Activated T-cell treated with anti-CD3 and anti-CD28 coated beads for 24 hours (primary cell): ENCODE measurements around the gene MLYCD.

Source experiments
- DNase-seq: peaks from one replicate; pipeline ENCODE4 v3.0.0-alpha.2; 2020; ENCODE audit warnings: low read depth

Gene MLYCD

GRCh38 chr16:83956336-83957289 lies 57.7 kb downstream of the MLYCD start:
- peak; percentile 67 for DNase-seq

GRCh38 chr16:83957296-83957855 lies 58.5 kb downstream of the MLYCD start:
- DNase-seq: no peak

- no peak for DNase-seq
Measured at GRCh38 chr16:83958137-83958845, 59.4 kb downstream of the MLYCD start.

GRCh38 chr16:83958846-83959565 lies 60.1 kb downstream of the MLYCD start:
- no peak for DNase-seq

GRCh38 chr16:83959656-83960434 lies 60.9 kb downstream of the MLYCD start:
- DNase-seq: no peak

GRCh38 chr16:83960521-83961249 lies 61.8 kb downstream of the MLYCD start:
- no peak for DNase-seq

GRCh38 chr16:83961591-83961990 lies 62.7 kb downstream of the MLYCD start:
- DNase-seq: no peak

GRCh38 chr16:83963277-83964119 lies 64.6 kb downstream of the MLYCD start:
- no peak for DNase-seq

GRCh38 chr16:83964684-83965443 lies 65.9 kb downstream of the MLYCD start:
- no peak for DNase-seq

GRCh38 chr16:83965444-83966152 lies 66.7 kb downstream of the MLYCD start:
- DNase-seq: no peak

- DNase-seq: no peak
Measured at GRCh38 chr16:83966153-83966696, 67.3 kb downstream of the MLYCD start.

GRCh38 chr16:83967091-83967490 lies 68.2 kb downstream of the MLYCD start:
- DNase-seq: no peak

GRCh38 chr16:83967838-83968305 lies 69.0 kb downstream of the MLYCD start, which contains the start of gene NECAB2:
TSS of gene NECAB2 (plus strand) at chr16:83968244. CDS start at chr16:83968649, 405 bp downstream.
- no peak for DNase-seq

GRCh38 chr16:83968306-83968851 lies 69.5 kb downstream of the MLYCD start:
- DNase-seq: no peak

GRCh38 chr16:83968891-83969649 lies 70.2 kb downstream of the MLYCD start:
- DNase-seq: no peak

GRCh38 chr16:83969771-83970429 lies 71.0 kb downstream of the MLYCD start:
- DNase-seq: no peak
